HCT116 (cell line): ENCODE measurements around the gene ADAM10.

ENCODE experiments used
- CTCF ChIP-seq, 3 experiments: fragments of 200-600 bp in 1 of 3; sonication (generic) in 1 of 3; IDR thresholded peaks in 2 of 3; conservative IDR thresholded peaks in 1 of 3; 2 replicates each; pipeline ENCODE4 v1.5.1; 2012 to 2017; ENCODE audit warnings: low read depth in 2 of 3, low read length in 2 of 3, antibody characterized with exemption in 1 of 3, borderline replicate concordance in 1 of 3, control low read depth in 1 of 3, mild to moderate bottlenecking in 1 of 3, mixed read lengths in 1 of 3, mixed run types in 1 of 3, moderate library complexity in 1 of 3; ENCODE audit not compliant: insufficient read depth in 1 of 3
- EZH2phosphoT487 ChIP-seq: fragments of 200-600 bp; IDR thresholded peaks from 2 replicates; pipeline ENCODE4 v1.6.1; 2018; ENCODE audit warnings: antibody characterized with exemption, borderline replicate concordance
- POLR2A ChIP-seq: IDR thresholded peaks from 2 replicates; pipeline ENCODE4 v1.7.0; 2011; ENCODE audit warnings: borderline replicate concordance; ENCODE audit not compliant: insufficient read depth, insufficient read length; ENCODE audit errors: extremely low read depth

- TF ChIP-seq EZH2phosphoT487 (no peak), CTCF (IDR thresholded peaks at IDR 0.05 in 2 of 3, conservative IDR thresholded peaks at IDR 0.05 in 1 of 3; ENCODE audit: borderline replicate concordance in 1 of 3, insufficient read depth in 1 of 3, low read depth in 2 of 3, low read length in 2 of 3) (no peak), POLR2A (no peak)
These were observed 42.1 kb downstream of the ADAM10 start for GRCh38 chr15:58707397-58707796.
